Lower leg skin (tissue), 3 donors: ENCODE results near the gene MARCHF10.

Experiments used
- POLR2A ChIP-seq, 2 donors: fragments of 450-650 bp; IDR thresholded peaks; one replicate each; pipeline ENCODE4 v1.6.1; 2016 to 2017; ENCODE audit warnings: antibody characterized with exemption in 2 of 2, mild to moderate bottlenecking in 1 of 2, moderate library complexity in 1 of 2
- TF ChIP-seq, protein P1 (sequence below), 3 donors: fragments of 450-650 bp; IDR thresholded peaks; one replicate each; pipeline ENCODE4 v1.5.1; 2016; ENCODE audit warnings: antibody characterized with exemption in 3 of 3, mild to moderate bottlenecking in 3 of 3, moderate library complexity in 2 of 3

DNA sequence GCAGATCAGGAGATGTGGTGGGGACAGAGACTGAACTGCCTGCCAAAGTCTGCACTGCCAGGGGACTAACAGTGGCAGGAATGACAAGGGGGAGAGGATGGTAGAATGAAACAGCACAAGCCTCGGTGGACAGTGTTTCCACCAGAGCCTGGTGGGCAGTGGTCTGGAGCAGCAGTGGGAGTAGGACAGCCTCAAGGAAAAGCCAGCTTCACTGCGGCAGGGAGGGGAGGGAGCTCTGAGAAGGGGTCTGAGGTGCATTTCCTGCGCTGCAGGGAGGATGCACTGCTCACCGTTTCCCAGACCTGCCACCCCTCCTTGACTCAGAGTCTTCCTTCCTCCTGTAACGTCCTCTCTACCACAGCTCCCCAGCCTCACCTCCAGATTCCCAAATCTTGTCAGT, 33.8 kb downstream of the MARCHF10 start:
- TF ChIP-seq, protein P1, sequence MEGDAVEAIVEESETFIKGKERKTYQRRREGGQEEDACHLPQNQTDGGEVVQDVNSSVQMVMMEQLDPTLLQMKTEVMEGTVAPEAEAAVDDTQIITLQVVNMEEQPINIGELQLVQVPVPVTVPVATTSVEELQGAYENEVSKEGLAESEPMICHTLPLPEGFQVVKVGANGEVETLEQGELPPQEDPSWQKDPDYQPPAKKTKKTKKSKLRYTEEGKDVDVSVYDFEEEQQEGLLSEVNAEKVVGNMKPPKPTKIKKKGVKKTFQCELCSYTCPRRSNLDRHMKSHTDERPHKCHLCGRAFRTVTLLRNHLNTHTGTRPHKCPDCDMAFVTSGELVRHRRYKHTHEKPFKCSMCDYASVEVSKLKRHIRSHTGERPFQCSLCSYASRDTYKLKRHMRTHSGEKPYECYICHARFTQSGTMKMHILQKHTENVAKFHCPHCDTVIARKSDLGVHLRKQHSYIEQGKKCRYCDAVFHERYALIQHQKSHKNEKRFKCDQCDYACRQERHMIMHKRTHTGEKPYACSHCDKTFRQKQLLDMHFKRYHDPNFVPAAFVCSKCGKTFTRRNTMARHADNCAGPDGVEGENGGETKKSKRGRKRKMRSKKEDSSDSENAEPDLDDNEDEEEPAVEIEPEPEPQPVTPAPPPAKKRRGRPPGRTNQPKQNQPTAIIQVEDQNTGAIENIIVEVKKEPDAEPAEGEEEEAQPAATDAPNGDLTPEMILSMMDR (IDR thresholded peaks at IDR 0.05) = no peak
- TF ChIP-seq POLR2A (IDR thresholded peaks at IDR 0.05) = no peak
